ENCODE data around the gene POLR3B.
"Not testable (repeated sequence)": the region's sequence is repeated elsewhere in the genome, so short reads cannot be mapped to it uniquely, and the experiment has no call there.

POLR3B gene

GRCh38 chr12:106417926-106418910, 60.7 kb downstream of the POLR3B start:
- DNase-seq = no peak

- no peak for DNase-seq
Observed at GRCh38 chr12:106418970-106419369, 61.4 kb downstream of the POLR3B start.

GRCh38 chr12:106423291-106423690, 65.7 kb downstream of the POLR3B start:
- DNase-seq = no peak

GRCh38 chr12:106425061-106425702, 67.6 kb downstream of the POLR3B start:
- DNase-seq = no peak

- DNase-seq = no peak
Observed at GRCh38 chr12:106427917-106428316, 70.4 kb downstream of the POLR3B start.

GRCh38 chr12:106428384-106428783, 70.8 kb downstream of the POLR3B start:
- no peak for DNase-seq

- DNase-seq = no peak
Observed at GRCh38 chr12:106429043-106429552, 71.5 kb downstream of the POLR3B start.

- no peak for DNase-seq
Observed at GRCh38 chr12:106429636-106430035, 72.1 kb downstream of the POLR3B start.

- DNase-seq = no peak
Observed at GRCh38 chr12:106431839-106432411, 74.4 kb downstream of the POLR3B start.

GRCh38 chr12:106433055-106433454, 75.5 kb downstream of the POLR3B start:
- no peak for DNase-seq

GRCh38 chr12:106434526-106434925, 77.0 kb downstream of the POLR3B start:
- no peak for DNase-seq

GRCh38 chr12:106436164-106436563, 78.6 kb downstream of the POLR3B start:
- DNase-seq = no peak

- no peak for DNase-seq
Observed at GRCh38 chr12:106442575-106442974, 85.0 kb downstream of the POLR3B start.

GRCh38 chr12:106445053-106445452, 87.5 kb downstream of the POLR3B start:
- no peak for DNase-seq

GRCh38 chr12:106445959-106446358, 88.4 kb downstream of the POLR3B start:
- DNase-seq = no peak

- DNase-seq = no peak
Observed at GRCh38 chr12:106446419-106447092, 89.0 kb downstream of the POLR3B start.

- DNase-seq = no peak
Observed at GRCh38 chr12:106452309-106452708, 94.8 kb downstream of the POLR3B start.

GRCh38 chr12:106455111-106455510, 97.6 kb downstream of the POLR3B start:
- DNase-seq = no peak

GRCh38 chr12:106459124-106459523, 101.6 kb downstream of the POLR3B start:
- DNase-seq = no peak

- DNase-seq = no peak
Observed at GRCh38 chr12:106459534-106459933, 102.0 kb downstream of the POLR3B start.

GRCh38 chr12:106461730-106462129, 104.2 kb downstream of the POLR3B start:
- no peak for DNase-seq

- DNase-seq = not testable (repeated sequence)
Observed at GRCh38 chr12:106465605-106466004, 108.1 kb downstream of the POLR3B start.

- DNase-seq = not testable (repeated sequence)
Observed at GRCh38 chr12:106475662-106476061, 118.1 kb downstream of the POLR3B start.

All from CD4-positive, alpha-beta T cell treated with Interleukin-1 beta for 1 hour (primary cell).